ENCODE data around the gene R3HCC1L.
A peak's percentile ranks its signal among the peaks of the same experiment; 100 is the strongest.

Gene R3HCC1L

DNA sequence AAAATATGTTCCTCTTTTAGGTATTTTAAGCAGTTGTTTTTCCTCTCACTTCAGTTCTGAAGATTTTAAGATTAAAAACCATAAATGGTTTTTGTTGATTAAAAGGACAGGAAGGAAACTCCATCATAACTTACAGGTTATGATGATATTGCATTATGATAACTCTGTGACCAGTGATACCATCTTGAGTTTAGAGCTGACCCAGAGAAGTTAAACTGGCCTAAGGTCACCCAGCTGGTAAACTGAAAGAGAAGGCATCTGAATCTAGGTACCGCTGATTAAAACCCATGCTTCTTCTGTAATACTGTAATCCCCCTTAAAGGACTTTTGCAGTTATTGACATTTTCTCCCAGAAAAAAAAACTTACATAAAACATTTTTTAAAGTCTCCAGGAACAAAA lies 103.9 kb downstream of the R3HCC1L start:
- no peak for DNase-seq

DNA sequence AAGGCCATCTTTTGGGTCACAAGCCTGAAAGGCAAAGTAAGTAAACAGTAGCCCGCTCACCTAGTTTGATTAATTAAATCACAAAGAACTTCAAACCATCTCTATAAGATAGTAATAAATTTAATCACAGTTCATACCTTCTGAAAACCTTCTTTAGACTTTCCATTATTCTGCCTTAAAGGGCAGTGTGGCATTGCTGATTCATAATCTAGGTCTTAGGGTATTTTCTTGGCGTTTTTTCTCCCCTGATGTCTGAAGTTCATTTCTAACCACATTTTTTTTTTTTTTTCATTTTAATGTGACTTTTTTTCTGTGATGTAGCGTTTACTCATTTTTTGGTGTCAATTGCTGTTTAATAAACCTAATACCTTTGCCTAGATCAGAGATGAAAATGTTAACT lies 106.1 kb downstream of the R3HCC1L start:
- no peak for DNase-seq

GRCh38 chr10:98242823-98243222 lies 108.4 kb downstream of the R3HCC1L start:
- DNase-seq = peak; percentile 34

GRCh38 chr10:98244141-98244540 lies 109.7 kb downstream of the R3HCC1L start:
- no peak for DNase-seq

- DNase-seq = no peak
These were observed 110.1 kb downstream of the R3HCC1L start for GRCh38 chr10:98244586-98244985.

DNA sequence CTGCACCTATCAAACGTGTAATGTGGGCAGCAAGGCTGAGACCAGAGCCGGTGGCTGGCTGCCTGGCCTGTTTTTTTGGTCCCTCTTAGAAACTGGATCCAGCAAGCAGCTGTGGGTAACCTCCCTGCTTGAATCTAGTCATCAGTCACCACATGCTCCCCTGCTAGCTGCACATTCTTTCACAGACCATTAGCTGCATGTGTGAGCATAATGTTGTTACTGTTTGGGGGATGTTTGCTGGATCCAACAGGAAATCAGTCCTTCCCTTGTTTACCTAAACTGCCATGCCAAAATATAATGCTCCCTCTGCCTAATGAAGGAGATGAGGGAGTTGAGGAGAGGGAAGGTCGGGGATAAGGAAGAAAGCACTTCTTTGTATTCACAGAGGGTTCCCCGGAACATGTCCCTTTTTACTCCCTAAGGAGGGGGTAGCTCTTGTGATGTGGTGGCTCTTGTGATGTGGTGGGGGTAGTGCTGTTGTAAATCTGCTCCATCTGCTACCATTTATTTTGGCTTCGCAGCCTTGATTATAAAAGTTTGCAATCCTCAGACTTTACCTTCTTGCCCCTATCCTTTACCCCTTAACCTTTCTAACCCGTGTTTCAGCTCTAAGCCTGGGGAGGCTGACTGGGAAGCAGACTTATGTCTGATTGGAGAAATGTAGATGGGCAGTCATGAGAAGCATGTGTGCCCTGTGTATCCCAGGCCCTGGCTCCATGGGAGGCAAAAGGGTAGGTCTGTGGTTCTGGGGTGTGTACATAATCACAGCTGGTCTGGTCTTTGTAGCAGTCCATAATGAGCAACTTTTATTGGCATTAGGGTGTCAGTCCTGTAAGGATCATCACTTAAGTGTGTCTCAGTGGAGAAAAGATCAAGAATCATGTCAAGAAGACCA lies 112.7 kb downstream of the R3HCC1L start:
- no peak for DNase-seq

DNA sequence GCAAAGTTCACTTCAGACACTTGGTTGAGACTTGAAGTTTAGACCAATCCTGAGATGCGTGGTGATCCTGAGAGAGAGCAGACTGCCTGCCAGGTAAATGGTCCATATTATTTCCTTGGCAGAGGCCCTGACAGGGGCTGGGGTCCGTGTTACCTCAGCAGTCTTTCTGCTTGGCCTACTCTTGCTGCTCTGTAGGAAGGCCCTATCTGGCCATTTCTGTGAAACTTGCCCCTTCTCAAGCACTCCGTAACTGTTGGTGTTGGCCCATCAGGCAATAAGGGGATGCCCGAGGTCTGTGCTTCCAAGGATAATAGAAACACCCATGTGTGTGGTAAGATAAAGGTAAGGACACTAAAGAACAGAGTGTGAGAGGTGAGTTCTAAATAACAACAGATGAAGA lies 113.6 kb downstream of the R3HCC1L start:
- no peak for DNase-seq

- DNase-seq = no peak
These were observed 114.7 kb downstream of the R3HCC1L start for GRCh38 chr10:98249134-98249533.

DNA sequence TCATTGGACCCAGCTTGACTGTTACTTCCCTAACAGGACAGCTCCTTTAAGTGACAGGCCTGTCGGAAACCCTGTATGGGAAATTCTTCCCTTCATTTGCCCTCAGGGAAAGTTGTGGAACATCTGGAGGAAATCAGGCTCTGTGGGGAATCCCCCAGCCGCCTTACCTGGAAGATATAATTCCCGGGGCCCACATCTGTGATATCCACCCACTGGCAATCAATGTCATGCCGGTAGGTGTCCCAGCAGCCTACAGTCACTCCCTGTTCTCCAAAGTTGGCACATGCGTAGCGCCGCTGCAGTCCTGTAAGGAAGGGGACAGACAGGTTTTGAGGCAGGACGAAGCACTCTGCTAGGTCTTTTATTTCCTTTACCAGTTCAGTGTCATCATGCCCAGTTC lies 116.9 kb downstream of the R3HCC1L start:
- DNase-seq = no peak

DNA sequence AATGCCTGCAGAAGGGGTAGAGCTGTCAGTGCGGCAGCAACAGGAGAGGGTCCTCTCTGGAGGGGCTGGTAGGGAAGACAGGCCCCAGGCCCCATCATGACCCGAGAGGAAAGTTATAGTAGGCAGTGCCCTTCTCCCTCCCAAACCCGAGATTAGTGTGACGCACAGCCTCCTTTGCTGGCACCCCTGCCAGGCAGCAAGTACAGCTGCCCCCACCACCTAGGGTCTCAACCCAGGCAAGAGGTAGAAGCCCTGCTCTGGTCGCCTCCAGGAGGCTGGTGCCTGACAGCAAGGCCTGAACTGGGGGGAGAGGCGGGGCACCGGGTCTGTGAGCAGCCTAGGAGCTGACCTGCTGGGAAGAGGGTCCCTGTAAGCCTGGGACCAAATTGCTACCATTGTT lies 118.0 kb downstream of the R3HCC1L start:
- DNase-seq = no peak

DNA sequence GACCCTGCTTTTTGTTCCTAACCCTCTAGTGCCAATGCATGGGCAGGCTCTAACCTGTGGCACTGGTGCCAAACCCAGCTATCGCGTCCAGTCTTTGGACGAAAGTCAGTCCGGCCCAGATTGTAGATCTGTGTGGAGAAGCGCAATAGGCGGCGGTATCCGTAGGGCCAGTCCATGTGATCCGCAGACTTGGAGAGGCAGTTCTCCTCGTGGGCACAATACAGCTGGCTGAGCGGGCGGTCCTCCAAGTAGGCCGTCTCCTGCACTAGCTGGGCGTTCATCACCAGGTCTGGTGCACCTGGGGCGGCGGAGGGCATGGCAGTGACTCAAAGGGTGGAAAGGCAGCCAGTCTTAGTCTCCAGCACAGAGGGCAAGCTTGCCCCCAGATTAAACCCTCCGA lies 119.0 kb downstream of the R3HCC1L start:
- DNase-seq = no peak

GRCh38 chr10:98254234-98254974 lies 119.9 kb downstream of the R3HCC1L start:
- no peak for DNase-seq

- no peak for DNase-seq
These were observed 120.9 kb downstream of the R3HCC1L start for GRCh38 chr10:98255146-98255877.

DNA sequence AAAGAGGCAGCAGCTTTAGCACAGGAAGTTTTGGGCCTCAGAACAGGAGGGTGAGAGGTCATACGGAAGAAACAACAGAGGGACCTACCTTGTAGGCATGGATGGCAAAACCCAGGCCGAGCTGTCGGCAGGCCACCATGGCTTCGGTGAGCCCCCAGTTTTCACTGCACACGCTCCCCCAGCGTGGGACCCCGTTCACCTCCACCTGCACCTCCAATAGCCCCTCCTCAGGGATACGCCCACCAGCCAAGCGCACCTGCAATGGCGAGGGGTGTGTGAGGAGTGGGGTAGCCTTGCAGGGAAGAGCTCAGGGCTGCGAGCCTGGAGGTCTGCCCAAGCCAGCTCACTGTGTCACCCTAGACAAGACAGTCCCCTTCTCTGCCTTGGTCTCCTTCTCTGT lies 122.2 kb downstream of the R3HCC1L start:
- DNase-seq = no peak

DNA sequence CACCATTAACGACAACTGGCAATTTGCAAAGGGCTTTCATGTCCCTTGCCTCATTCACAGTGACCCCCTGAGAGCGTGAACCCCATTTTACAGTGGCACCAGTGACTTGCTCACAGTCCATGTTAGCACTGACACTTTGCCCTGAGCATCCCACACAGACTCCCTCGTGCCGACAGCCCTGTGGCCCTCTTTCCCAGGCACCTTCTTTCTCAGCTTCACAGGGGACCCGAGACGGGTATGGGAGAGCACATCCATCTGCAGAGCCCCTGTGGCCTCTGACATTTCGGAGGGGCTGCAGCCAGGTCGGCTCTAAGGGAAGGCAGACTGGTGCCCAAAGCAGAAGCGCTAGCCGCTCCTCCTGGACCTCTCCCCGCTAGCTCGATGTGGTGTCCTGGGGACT lies 122.7 kb downstream of the R3HCC1L start:
- no peak for DNase-seq

DNA sequence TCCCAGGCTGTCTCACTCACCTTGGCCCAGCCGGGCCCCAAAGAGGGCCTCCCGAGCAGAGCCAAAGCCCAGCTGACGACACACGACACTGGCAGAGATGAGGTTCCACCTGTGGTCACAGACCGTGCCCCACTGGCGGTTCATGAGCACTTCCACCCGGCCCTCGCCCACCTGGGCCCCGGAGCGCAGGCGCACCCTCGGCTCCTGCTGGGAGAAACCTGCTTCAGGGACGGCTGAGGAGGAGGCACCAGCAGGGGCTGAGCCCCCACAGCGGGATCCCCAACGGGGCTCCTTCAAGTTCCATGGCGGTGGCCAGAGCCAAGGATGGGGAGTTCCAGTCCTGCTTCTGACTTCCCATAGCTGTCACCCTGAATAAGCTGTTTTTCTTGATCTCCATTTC lies 123.5 kb downstream of the R3HCC1L start:
- DNase-seq = no peak

DNA sequence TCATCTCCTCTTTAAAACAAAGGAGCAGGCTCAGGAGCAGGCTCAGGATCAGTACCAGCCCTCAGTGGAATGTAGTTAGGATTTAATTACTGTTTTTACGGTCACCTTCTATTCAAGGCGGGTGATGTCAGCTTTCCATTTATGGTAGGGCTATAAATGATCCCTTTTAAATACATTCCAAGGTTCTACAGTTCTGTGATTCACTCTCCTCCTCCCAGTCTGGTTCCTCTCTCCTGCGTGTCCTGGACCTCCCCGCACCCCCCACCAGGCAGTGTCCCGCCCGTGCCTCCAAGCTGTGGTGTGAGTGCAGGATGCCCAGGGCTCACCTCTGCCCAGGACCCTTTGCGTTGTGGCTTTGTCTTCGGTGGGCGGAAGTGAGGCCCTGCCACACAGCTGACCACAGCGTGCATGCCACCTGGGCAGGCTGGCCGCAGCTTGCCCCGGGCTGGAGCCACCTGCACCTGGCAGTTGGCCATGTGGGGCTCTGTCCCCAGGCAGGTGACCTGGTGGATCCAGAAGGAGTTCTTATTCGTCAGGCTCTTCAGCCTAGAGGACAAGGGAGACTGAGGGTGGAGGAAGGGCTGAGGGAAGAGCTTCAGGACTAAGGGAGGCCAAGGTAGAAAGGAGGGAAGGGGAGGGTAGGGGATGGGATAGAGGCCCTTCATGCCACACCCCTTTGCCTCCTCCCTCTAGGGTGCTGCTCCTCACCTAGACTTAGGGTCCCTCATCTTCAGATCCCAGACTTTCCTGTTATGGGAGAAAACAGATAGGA lies 124.4 kb downstream of the R3HCC1L start:
- DNase-seq = no peak

GRCh38 chr10:98259606-98260315 lies 125.3 kb downstream of the R3HCC1L start:
- DNase-seq = peak; percentile 3

DNA sequence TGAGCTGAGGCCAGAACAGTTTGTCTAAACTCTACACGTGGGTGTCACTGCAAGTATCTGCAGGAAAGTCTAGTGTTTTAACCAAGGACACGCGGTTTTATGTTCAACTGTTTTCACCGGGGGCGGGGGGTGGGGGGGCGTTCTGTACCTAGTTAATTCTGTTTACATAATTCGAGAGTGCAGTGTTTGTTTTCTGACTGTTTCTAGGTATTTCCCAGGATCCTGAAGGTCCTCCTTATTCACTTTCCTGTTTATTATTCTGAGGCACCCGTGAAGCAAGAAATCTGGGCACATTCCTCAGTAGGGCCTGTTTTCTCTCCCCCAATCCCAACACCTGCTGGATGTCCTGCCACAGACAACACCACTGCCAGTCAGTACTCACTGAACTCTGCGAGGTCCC lies 125.9 kb downstream of the R3HCC1L start:
- no peak for DNase-seq

DNA sequence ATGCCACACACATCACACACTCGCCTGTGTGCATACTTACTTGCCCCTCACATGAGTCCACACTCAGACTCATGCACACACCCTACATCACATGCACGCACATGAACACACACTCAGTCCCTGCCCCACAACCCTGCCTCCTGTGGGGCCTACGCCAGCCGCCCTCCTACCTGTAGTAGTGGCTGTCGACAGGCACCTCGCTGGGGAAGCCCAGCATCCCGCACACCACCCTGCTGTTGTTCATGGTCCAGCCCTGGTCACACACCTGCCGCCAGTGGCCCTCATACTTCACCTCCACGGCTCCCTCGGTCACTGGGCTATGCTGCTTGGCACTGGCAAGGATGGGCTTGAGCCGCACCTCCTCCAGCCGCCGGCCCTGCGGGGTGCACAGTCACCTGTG lies 126.3 kb downstream of the R3HCC1L start:
- DNase-seq = no peak

GRCh38 chr10:98261436-98262277 lies 127.2 kb downstream of the R3HCC1L start:
- no peak for DNase-seq
